Measurements from ENCODE around the gene RPL10. TPM values are rescaled to one million over a fixed set of nuclear protein-coding genes. Genes with fewer than 3 reads are reported as not detected.
"Not testable (repeated sequence)": the region's sequence is repeated elsewhere in the genome, so short reads cannot be mapped to it uniquely, and the experiment has no call there.

RPL10 gene
- total RNA-seq, 1 experiment from 2014 or later, result 3,447 TPM

- Histone ChIP-seq H3K9me3 (ENCODE audit: insufficient read depth, low read depth) (no peaks in the 10 kb centered on the region), H4K20me1 (ENCODE audit: insufficient read depth) (no peaks in the 10 kb centered on the region), H3K9me2 (ENCODE audit: insufficient read depth) (no peaks in the 10 kb centered on the region), H3K4me2 (no peak overlapping the region), H3F3A (ENCODE audit: insufficient read depth, low read depth) (no peaks in the 10 kb centered on the region), H3K36me3 (ENCODE audit: low read depth) (no peaks in the 10 kb centered on the region), H3K4me3 (no peak overlapping the region), H3K27ac (no peak overlapping the region), H3K27me3 (ENCODE audit: insufficient read depth, low read depth) (no peaks in the 10 kb centered on the region), H3K4me1 (replicated peaks; ENCODE audit: insufficient read depth) (no peaks in the 10 kb centered on the region), H3K79me2 (ENCODE audit: low read depth) (peaks cover 12% of the 10 kb centered on the region; the same call in 1 of the 2 replicates), H2AFZ (no peak overlapping the region)
- no TSS peak for BruUV-seq (replicated peaks)
- ChIA-PET POLR2A (ENCODE audit: unreplicated experiment) (interaction anchor here (0.5 to 0.6 kb wide), 3 partner anchors 8 to 373 kb away, joined by 3 to 5 read pairs (median 3); no protein-coding TSS in a partner anchor), CTCF (interaction anchor here (2.1 kb wide), 1 partner anchor 10 kb away, joined by 9 read pairs; no protein-coding TSS in a partner anchor)
- DNase-seq, result no peak
- intact Hi-C loops (cut with micrococcal nuclease; ENCODE audit: unreplicated experiment), result no loop called here
- TF ChIP-seq, protein P1, sequence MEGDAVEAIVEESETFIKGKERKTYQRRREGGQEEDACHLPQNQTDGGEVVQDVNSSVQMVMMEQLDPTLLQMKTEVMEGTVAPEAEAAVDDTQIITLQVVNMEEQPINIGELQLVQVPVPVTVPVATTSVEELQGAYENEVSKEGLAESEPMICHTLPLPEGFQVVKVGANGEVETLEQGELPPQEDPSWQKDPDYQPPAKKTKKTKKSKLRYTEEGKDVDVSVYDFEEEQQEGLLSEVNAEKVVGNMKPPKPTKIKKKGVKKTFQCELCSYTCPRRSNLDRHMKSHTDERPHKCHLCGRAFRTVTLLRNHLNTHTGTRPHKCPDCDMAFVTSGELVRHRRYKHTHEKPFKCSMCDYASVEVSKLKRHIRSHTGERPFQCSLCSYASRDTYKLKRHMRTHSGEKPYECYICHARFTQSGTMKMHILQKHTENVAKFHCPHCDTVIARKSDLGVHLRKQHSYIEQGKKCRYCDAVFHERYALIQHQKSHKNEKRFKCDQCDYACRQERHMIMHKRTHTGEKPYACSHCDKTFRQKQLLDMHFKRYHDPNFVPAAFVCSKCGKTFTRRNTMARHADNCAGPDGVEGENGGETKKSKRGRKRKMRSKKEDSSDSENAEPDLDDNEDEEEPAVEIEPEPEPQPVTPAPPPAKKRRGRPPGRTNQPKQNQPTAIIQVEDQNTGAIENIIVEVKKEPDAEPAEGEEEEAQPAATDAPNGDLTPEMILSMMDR (conservative IDR thresholded peaks at IDR 0.05), result no peak
- no peak for TF ChIP-seq EZH2 (IDR thresholded peaks at IDR 0.05; ENCODE audit: low read depth)
These were observed 14.6 kb upstream of the RPL10 start for GRCh38 chrX:154383359-154384283.

DNA sequence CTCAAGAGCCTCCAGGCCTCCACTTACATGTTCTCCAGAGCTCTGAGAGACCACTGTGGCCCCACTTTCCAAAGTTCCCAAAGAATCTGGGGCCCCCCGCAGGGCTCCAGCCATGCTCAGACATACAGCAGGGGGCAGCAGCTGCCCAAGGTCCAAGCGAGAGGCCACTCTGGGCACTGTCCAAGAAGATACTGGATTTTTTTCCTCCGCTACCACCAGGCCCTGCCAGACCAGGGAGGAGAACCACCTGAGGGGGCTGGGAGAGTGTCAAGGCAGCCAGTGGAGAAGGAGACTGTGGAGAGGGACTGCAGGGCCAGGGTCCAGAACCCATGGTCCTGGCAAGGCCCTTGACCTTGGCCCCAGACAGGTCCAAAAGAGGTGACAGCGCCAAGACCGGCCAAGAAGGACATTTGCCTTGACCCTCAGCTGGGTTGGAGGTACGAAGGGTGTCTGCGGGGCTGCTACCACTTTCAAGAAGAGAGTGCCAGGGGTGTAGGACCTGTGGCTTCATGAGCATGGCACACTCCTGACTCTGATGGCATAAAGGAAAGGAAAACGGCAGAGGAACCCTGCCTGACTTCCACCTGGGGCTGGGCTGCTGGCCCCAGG is 13.8 kb upstream of the RPL10 start:
- no peaks in the 10 kb centered on the region for H3K36me3 ChIP-seq (ENCODE audit: low read depth)
- TF ChIP-seq, protein P1 (conservative IDR thresholded peaks at IDR 0.05), result no peak
- no peak for TF ChIP-seq EZH2 (IDR thresholded peaks at IDR 0.05; ENCODE audit: low read depth)
- no peak overlapping the region for H3K4me2 ChIP-seq
- peaks cover 12% of the 10 kb centered on the region; the same call in 1 of the 2 replicates for H3K79me2 ChIP-seq (ENCODE audit: low read depth)
- ChIA-PET CTCF (interaction anchor here (2.1 kb wide), 1 partner anchor 11 kb away, joined by 9 read pairs; no protein-coding TSS in a partner anchor), POLR2A (ENCODE audit: unreplicated experiment) (interaction anchor here (0.5 kb wide), 1 partner anchor 9 kb away, joined by 3 read pairs; no protein-coding TSS in a partner anchor)
- H3F3A ChIP-seq (ENCODE audit: insufficient read depth, low read depth), result no peaks in the 10 kb centered on the region
- intact Hi-C loops (cut with micrococcal nuclease; ENCODE audit: unreplicated experiment), result no loop called here
- no peak overlapping the region for H3K27ac ChIP-seq
- H3K4me1 ChIP-seq (replicated peaks; ENCODE audit: insufficient read depth), result no peaks in the 10 kb centered on the region
- no peaks in the 10 kb centered on the region for H3K9me2 ChIP-seq (ENCODE audit: insufficient read depth)
- H3K27me3 ChIP-seq (ENCODE audit: insufficient read depth, low read depth), result no peaks in the 10 kb centered on the region
- H2AFZ ChIP-seq, result no peak overlapping the region
- BruUV-seq (replicated peaks), result no TSS peak
- H3K4me3 ChIP-seq, result no peak overlapping the region
- DNase-seq, result no peak
- H3K9me3 ChIP-seq (ENCODE audit: insufficient read depth, low read depth), result no peaks in the 10 kb centered on the region
- no peaks in the 10 kb centered on the region for H4K20me1 ChIP-seq (ENCODE audit: insufficient read depth)

GRCh38 chrX:154388094-154388493 is 10.1 kb upstream of the RPL10 start:
- CTCF ChIA-PET; H3F3A ChIP-seq (ENCODE audit: insufficient read depth, low read depth); H3K9me2 ChIP-seq (ENCODE audit: insufficient read depth); H3K4me1 ChIP-seq (replicated peaks; ENCODE audit: insufficient read depth); H2AFZ ChIP-seq; H3K27ac ChIP-seq; intact Hi-C loops (cut with micrococcal nuclease; ENCODE audit: unreplicated experiment); H4K20me1 ChIP-seq (ENCODE audit: insufficient read depth); H3K36me3 ChIP-seq (ENCODE audit: low read depth); H3K27me3 ChIP-seq (ENCODE audit: insufficient read depth, low read depth); BruUV-seq (replicated peaks); H3K79me2 ChIP-seq (ENCODE audit: low read depth); POLR2A ChIA-PET (ENCODE audit: unreplicated experiment); H3K4me3 ChIP-seq; H3K4me2 ChIP-seq; H3K9me3 ChIP-seq (ENCODE audit: insufficient read depth, low read depth); DNase-seq: not testable (repeated sequence)

GRCh38 chrX:154388649-154389048 is 9.5 kb upstream of the RPL10 start:
- H3K9me3 ChIP-seq (ENCODE audit: insufficient read depth, low read depth); DNase-seq; H3K4me1 ChIP-seq (replicated peaks; ENCODE audit: insufficient read depth); intact Hi-C loops (cut with micrococcal nuclease; ENCODE audit: unreplicated experiment); BruUV-seq (replicated peaks); H3K9me2 ChIP-seq (ENCODE audit: insufficient read depth); H4K20me1 ChIP-seq (ENCODE audit: insufficient read depth); POLR2A ChIA-PET (ENCODE audit: unreplicated experiment); H3K79me2 ChIP-seq (ENCODE audit: low read depth); H3K36me3 ChIP-seq (ENCODE audit: low read depth); H2AFZ ChIP-seq; H3K4me2 ChIP-seq; H3K4me3 ChIP-seq; H3K27ac ChIP-seq; H3K27me3 ChIP-seq (ENCODE audit: insufficient read depth, low read depth); H3F3A ChIP-seq (ENCODE audit: insufficient read depth, low read depth); CTCF ChIA-PET: not testable (repeated sequence)

DNA sequence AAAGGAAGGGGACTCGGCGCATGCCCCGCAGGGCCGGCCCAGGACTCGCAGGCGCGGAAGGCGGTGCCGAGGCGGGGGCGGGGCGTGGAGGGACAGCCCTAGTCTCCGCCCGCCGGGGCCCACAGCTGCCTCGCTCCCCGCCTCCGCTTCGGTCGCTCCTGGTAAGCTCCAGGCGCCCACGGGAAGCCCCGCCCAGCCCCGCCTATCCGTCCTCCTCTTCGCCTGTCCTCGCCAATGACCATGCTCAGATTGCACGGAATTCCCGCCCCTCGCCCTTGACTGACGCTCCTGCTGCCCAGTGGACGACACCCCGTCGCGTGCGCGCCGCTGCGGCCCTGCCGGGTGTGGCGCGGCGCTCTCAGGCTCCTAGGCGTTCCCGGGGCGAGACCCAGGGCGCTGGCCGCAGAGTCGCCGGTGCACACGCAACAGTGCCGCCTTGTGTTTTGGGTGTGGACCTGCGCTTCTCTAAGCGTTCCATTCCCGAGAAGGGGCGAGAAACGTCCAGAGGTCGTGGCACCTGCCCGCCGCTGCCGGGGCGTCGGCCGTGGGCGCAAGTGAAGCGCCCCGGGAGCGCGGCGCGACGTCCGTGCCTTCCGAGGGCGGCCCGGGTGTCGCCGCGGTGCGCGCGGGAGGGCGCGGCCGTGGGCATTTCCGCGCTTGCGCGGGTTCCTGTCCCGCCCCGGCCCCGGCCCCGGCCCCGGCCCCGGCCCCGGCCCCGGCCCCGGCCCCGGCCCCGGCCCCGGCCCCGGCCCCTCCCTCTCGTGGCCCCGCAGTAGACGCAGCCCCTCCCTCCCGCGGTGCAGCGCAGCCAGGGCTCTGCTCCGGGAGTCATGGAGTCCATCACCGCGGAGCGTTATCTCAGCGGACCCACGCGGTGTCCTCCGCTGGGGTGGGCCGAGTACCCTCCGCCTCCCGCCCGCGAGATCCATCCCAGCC is 8.1 kb upstream of the RPL10 start:
- BruUV-seq (replicated peaks); intact Hi-C loops (cut with micrococcal nuclease; ENCODE audit: unreplicated experiment); H3K36me3 ChIP-seq (ENCODE audit: low read depth); H3K27ac ChIP-seq; POLR2A ChIA-PET (ENCODE audit: unreplicated experiment); CTCF ChIA-PET; H3F3A ChIP-seq (ENCODE audit: insufficient read depth, low read depth); H3K9me2 ChIP-seq (ENCODE audit: insufficient read depth); H3K4me1 ChIP-seq (replicated peaks; ENCODE audit: insufficient read depth); H3K79me2 ChIP-seq (ENCODE audit: low read depth); H3K27me3 ChIP-seq (ENCODE audit: insufficient read depth, low read depth); H3K9me3 ChIP-seq (ENCODE audit: insufficient read depth, low read depth); H4K20me1 ChIP-seq (ENCODE audit: insufficient read depth); H3K4me3 ChIP-seq; H3K4me2 ChIP-seq; H2AFZ ChIP-seq: not testable (repeated sequence)
- DNase-seq, result peak in 1 of 2 experiments; percentile 55
